Astrocyte of the spinal cord (primary cell): ENCODE results near the gene NOS1AP.

Experiments used
- DNase-seq: peaks from one replicate; pipeline ENCODE4 v3.0.0; 2011; ENCODE audit warnings: low read depth, low spot score
- H3K4me3 ChIP-seq: 2 replicates; pipeline ENCODE4 v1.5.1; 2011; ENCODE audit warnings: low read depth, mild to moderate bottlenecking, low read length, moderate library complexity
- in situ Hi-C: cut with HindIII; loops from 2 replicates; pipeline ENCODE4 v1.10.0; 2017; ENCODE audit warnings: low sequenced_read_pairs
- TF ChIP-seq, protein P1 (sequence below): IDR thresholded peaks from 2 replicates; pipeline ENCODE4 v1.5.1; 2012; ENCODE audit warnings: low read depth, mild to moderate bottlenecking, low read length, inconsistent platforms

The NOS1AP gene

DNA sequence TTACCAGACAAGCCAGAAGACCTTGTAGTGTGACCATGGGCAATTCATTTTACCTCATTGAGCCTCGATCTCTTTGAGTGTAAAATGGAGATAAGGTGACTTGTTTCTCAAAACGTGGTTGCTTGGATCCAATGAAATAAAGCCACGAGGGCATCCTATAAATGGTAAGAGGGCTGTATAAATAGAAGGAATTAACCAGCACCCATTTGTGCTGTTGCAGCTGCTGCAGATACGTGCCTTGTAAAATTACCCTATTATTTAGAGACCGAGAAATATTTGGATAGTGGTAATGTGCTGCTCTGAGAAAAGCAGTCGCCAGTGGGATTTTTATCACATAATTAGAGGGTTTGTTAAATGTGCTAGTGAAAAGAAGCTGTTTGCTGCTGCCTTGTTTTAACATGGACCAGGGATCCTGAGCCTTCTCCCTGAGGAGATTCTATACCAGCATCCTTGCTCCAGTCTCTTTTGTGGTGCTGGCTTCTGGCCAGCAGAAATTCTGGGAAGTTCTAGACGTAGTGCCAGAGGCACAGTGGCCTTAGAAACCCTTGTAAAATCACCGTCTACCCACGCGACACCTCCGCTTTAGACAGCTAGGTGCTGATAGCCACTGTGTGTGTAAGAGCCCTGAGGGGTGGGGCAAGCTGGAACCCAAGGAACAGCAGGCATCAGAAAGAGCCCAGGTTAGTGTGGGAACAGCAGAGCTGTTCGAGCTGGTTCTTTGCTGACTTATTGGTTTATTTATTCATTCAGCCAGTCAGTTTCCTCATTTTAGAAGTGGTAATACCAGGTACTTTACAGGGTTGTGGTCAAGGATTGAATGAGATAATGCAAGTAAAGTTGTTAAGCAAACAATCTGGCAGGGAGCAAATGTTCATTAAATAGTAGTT is 137.5 kb downstream of the NOS1AP start:
- H3K4me3 ChIP-seq: no peak overlapping the region
- in situ Hi-C loops: no loop called here
- TF ChIP-seq, protein P1, sequence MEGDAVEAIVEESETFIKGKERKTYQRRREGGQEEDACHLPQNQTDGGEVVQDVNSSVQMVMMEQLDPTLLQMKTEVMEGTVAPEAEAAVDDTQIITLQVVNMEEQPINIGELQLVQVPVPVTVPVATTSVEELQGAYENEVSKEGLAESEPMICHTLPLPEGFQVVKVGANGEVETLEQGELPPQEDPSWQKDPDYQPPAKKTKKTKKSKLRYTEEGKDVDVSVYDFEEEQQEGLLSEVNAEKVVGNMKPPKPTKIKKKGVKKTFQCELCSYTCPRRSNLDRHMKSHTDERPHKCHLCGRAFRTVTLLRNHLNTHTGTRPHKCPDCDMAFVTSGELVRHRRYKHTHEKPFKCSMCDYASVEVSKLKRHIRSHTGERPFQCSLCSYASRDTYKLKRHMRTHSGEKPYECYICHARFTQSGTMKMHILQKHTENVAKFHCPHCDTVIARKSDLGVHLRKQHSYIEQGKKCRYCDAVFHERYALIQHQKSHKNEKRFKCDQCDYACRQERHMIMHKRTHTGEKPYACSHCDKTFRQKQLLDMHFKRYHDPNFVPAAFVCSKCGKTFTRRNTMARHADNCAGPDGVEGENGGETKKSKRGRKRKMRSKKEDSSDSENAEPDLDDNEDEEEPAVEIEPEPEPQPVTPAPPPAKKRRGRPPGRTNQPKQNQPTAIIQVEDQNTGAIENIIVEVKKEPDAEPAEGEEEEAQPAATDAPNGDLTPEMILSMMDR: no peak
- no peak for DNase-seq

- in situ Hi-C loops: no loop called here
- no peak overlapping the region for H3K4me3 ChIP-seq
- no peak for DNase-seq
- TF ChIP-seq, protein P1: no peak
Observed at GRCh38 chr1:162207862-162208261, 138.4 kb downstream of the NOS1AP start.

GRCh38 chr1:162210196-162210595 is 140.7 kb downstream of the NOS1AP start:
- in situ Hi-C loops: no loop called here
- TF ChIP-seq, protein P1: no peak
- DNase-seq: no peak
- H3K4me3 ChIP-seq: no peak overlapping the region

DNA sequence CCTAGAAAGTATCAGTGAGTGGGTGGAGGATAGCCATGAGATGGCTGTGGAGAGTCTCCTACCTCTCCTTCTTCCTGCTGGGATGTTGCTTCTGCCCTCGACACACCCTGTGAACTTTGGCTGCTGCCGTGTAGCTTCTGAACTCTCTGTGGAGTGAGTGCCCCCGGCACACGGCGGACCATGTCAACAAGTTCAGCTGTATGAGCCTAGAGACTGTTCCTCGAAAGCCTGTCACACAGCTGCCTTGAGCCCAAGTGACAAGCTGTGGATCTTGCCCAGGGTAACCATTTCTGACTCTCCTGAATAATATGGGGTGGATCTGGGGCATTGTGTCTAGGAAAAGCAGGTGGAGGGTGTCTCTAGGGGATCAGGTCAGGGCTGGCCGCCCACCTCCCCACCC is 143.2 kb downstream of the NOS1AP start:
- in situ Hi-C loops: no loop called here
- TF ChIP-seq, protein P1: no peak
- H3K4me3 ChIP-seq: no peak overlapping the region
- DNase-seq: no peak

- peak; percentile 66 for DNase-seq
- H3K4me3 ChIP-seq: no peak overlapping the region
- in situ Hi-C loops: no loop called here
- TF ChIP-seq, protein P1: no peak
Observed at GRCh38 chr1:162213281-162213912, 143.9 kb downstream of the NOS1AP start.

GRCh38 chr1:162214202-162214601 is 144.7 kb downstream of the NOS1AP start:
- TF ChIP-seq, protein P1: no peak
- in situ Hi-C loops: no loop called here
- no peak overlapping the region for H3K4me3 ChIP-seq
- DNase-seq: no peak
